Measurements from ENCODE around the gene POU3F2.

The POU3F2 gene

DNA sequence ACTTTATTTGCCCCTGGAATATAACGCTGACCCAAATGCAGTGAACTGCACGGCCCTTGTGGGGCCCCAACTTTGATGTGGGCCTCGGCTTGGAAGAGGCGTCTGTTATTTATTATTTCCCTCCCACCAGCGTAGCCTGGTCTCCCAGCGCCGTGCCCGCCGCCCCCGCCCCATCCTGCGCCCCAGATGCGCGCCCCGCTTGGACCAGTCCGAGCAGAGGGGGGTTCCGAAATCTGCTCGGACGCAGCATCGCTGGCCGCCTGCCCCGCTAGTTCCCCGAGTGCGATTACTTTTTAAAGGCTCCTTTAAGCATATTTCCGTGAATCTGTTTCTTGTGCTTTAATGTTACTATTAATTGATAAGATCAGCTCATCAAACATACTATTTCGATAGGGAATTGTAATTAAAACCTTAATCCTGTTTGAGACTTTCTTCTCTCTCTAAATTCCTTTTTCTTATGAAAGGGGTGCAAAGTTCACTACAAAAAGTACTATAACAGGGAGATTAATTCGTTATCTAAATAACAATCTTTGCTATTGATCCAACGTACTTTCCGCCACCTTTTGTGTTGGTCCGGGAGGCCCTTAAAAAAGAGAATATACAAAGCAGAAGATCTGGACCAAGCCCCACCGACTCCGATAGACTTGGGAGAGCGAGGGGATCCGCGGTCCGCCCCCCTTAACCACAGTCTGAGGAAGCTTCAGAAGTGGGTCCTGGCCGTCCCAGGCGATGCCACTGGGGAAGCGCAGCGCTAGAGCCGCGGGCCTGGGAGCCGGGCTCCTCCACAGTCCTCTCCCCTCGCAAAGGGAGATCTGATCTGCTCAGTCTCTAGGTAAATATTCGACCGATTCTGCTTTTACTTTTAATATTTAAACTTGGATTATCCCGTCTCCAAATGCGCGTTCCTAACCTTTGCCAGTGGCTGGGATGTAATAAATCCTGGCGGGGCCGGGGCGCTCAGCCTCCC is 10.2 kb downstream of the POU3F2 start:
- DNase-seq = no peak

DNA sequence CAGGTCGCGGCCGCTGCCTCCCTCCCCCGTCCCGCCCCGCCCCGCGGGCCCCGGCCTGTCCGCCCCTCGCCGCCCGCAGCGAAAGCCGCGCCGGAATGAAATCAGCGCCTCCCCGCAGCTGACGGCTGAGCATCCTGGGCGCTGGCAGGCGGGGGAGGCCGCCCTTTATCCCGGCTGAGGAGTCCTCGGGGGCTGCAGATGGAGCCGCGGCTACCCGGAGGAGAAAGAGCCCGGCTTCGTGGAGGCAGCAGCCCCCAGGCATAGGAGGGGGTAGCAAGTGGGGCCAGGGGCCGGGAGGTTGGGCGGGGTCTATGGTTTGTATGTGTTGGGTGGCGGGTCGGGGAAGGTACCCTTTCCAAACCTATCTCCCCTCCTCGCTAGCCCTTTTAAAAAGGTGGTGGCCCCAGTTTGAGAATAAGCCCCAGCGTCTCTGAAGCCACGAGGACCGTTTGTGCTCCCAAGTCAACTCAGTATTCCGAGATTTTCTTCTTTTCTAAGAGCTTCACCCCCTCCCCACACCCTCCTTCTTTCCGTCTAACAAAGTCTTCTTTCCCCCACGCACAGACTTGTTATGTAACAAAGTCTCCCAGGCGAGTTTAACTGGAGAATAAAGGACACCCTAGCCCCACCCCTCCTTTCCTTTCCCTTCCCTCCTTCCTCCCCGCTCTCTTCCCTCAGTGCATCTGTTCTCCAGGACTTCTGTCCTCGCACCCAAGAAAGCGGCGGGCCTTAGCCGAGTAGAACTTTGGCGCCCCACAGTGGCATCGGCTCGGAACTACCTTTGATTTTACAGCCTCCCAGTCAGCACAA is 11.0 kb downstream of the POU3F2 start:
- peak; percentile 89 for DNase-seq

DNA sequence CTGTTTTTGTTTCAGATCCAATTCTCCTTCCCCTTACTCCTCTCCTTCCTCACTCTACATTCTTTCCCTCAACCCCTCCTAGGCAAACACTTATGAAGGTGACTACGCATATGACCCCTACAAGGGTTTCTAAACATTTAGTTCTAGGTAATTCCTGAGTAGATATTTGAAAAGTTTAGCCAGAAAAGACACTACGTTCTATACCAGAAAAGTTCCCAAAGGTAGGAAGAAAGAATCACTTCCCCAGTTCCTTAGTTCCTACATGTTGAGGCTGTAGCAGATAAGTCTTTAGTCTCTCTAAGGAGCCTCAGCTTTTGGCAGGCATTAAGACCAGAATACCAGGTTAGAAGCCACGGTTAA is 11.6 kb downstream of the POU3F2 start:
- DNase-seq = no peak

DNA sequence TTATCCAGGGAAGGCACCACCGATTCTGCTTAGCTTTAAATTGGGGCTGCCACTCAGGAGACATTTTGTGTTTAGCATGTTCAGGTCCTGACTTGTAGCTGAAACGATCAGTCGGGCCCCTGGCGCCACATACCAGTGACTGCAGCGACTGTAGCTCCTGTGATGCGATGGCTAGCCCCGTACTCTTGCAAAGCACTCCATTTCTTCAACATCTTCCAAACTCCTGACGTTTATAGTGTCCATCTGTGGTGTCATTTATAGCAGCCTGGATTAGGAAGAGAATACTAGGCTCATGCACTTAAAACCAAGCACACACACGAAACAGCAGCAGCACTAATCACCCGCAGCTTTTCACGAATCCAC is 13.0 kb downstream of the POU3F2 start:
- DNase-seq = no peak

DNA sequence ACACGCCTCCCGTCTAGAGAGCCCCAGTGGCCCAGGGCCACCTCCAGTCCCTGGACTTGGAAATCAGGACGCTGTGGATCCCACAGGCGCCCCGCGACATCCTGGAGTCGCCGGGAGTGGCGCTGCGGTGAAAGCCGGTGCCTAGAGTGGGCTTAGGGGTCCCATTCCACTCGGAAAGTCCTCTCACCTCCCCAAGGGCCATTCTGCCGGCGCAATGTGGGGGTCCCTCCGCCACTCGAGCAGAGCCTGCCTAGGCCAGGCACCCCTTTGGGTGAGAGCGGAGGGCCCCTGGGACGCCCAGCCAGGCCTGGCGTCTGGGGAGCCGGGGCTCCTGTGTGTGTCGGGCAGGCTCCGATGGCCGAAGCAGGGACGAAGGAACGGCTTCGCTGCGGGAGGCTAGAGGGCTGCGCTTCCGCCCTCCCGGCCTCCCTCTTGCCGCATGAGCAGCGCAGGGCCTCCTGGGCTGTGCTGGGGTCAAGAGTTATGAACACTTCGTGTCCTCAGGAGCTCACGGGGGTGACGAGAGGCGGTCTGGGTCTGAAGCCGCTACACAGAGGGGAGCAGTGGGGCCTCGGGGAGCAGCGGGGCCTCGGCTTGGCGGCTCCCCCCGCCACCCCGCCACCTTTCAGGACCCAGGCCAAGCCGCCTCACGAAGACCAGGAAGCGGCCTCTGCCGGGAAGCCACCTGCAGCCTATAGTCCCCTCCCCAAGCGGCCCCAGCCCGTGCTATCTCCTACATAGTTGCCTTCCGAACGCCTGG is 13.6 kb downstream of the POU3F2 start:
- DNase-seq = no peak

DNA sequence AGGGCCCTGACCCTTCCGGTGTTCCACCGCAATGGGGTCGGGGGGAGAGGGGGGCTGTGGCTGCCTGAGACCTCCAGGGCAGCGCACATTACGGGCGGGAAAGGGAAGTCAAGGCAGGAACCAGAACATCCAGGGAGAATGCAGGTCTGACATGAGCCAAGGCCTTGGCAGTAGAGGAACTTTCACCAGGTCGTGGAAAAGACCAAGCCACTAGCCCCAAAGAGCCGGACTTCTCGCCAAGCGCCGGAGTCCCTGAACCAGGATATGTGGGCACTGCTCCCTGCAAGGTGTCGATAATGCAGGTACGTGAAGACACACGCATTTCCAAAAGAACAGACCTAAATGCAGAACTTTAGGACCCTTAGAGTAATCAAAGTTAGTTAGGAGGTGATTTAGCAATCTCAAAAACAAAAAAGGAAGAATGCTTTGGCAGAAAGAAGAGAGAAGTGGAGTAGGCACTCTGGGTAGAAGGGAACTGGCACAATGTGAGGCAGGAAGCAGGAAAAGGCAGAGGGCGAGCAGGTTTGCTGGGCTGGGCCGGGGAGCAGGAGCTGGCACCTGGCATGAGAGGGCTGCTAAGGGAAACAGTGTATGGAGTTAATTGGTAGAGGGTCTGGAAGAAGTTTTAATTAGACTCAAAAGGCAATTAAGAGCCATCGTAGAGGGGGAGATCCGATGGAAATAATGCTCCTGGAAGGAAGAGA is 14.3 kb downstream of the POU3F2 start:
- DNase-seq = no peak

DNA sequence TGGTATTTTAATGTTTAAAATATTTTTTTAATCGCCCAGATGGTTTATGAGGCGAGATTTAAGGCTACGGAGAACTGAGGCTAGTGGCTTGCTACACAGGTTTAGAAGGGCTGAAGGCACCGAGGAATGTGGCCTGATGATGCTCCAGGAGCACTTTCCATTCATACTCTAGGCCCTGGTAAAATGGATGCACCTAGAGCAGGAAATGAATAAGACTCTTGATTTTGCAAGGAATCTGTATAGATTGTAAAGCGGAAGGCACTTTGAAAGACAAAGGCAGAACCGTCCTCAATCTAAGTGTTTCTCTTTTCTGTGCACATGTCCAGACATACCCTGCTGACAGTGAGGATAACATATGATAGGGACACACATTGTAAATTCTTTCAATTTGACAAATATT is 30.1 kb downstream of the POU3F2 start:
- no peak for DNase-seq

DNA sequence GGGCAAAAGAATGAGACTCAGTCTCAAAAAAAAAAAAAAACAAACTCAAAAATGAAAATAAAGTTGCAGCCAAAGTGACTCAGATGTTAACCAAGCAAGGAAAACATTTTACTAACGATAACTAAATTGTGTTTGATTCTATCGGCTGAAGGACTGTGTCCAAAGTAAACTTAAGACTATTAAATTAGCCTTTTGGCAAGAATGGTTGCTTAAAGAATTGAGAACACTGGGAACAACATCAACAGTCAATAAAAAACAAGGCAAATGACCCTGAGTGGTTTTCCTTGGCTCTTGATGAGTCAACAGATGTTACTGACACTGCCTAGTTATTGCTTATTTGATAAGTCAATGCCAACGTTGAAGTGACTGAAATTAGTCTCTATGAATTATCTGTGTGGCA is 36.7 kb downstream of the POU3F2 start:
- no peak for DNase-seq

DNA sequence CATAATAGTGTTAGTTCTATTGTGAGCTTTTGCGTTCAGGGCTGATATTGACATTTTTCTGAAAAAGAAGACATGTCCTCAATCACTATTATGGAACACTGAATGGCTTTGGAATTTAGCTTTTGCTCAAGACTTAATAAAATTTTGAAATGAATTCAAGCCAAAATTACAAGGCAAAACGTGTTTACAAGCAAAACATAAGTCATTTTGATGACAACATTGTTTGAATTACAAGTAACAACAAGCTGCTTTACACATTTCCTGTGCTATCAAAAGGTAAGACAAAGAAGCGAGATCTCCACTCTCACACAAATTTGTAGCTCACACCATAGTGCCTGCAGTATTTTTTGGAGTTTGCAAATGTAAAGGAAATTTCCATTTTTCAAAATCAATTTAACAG is 37.4 kb downstream of the POU3F2 start:
- DNase-seq = no peak

DNA sequence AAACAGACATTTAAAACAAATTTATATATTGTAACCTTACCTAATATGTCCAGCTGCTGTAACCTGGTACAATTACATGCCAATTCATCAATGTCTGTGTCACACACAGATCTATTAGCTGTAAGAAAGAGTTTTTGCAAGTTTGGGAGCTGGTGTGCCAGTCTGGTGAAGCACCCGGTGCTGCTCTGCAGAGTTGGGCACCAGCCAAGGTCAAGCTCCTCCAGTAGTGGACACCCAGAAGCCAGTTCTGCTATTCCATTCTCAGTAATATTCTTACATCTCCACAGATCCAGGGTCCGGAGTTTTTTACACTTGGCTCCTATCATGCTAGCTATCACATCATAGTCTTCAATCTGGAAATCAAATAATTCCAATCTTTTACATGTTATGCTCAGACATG is 41.0 kb downstream of the POU3F2 start:
- no peak for DNase-seq

DNA sequence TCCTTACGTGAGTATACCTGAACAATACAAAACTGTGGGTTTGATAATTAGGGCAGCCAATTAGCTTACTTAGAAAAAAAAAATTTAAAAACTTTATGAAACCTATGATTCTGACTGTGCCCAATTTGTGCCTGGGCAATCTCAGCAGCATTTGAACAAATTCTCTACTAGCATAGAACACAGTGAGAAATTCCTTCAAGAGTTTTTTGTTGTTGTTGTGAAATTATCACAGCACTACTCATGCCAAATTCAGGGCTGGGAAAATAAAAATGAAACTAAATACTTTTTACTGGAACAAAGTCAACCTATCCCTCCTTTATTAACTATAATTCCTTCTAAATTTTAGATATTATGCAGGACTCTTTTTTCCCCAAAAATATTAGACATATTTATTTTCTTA is 42.9 kb downstream of the POU3F2 start:
- no peak for DNase-seq

DNA sequence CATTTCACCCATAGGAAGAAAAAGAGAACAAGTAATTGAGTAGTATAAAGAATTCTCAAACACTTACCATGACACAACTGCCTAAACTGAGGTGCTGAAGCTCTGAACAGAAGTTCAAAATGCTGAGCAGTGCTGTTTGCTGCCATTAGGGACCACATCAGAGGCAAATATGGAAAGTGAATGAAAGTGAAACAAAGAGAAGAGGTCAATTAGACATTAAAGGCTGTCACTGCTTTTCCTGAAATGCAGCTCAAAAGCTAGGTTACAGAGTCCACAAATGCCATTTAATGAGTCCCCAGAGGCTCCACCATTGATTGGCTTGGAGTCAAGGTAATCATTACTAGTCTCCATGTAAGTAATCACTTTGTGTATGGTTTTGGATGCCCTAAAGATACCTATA is 46.1 kb downstream of the POU3F2 start:
- no peak for DNase-seq

DNA sequence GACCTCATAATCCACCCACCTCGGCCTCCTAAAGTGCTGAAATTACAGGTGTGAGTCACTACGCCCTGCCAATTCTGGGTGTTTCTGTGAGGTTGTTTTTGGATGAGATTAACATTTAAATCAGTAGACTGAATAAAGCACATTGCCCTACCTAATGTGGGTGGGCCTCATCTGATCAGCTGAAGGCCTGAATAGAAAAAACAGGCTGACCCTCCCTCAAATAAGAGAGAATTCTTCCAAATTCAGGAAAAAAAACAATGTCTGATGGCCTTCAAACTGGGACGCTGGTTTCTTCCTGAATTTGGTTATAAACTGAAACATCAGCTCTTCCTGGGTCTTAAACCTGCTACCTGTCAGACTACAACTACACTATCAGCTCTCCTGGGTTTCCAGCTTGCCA is 51.0 kb downstream of the POU3F2 start:
- no peak for DNase-seq

DNA sequence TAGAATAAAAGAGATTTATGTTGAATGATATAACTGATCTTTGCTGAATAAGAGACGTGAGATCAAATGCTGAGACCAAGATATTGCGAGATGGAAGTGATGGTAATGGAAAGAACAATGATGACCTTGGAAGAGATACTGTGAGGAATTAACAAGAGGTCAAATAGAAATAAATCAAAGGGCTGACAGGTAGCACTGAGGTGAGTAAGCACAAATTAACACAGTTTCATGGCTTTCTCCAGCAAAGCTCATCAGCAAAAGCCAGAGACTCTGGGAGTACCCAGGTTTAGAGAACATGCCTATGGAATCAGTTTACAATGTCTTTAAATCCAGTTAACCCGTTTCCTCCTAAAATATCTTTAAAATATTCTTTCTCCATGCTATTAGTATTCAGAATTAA is 53.3 kb downstream of the POU3F2 start:
- no peak for DNase-seq
